ENCODE measurements around the gene KRT81. TPM values are rescaled to one million over a fixed set of nuclear protein-coding genes. Genes with fewer than 3 reads are reported as not detected.

KRT81 gene
- total and polyA plus RNA-seq, 8 donors: 0.22 to 0.76 (median 0.52) TPM; not detected in 4

DNA sequence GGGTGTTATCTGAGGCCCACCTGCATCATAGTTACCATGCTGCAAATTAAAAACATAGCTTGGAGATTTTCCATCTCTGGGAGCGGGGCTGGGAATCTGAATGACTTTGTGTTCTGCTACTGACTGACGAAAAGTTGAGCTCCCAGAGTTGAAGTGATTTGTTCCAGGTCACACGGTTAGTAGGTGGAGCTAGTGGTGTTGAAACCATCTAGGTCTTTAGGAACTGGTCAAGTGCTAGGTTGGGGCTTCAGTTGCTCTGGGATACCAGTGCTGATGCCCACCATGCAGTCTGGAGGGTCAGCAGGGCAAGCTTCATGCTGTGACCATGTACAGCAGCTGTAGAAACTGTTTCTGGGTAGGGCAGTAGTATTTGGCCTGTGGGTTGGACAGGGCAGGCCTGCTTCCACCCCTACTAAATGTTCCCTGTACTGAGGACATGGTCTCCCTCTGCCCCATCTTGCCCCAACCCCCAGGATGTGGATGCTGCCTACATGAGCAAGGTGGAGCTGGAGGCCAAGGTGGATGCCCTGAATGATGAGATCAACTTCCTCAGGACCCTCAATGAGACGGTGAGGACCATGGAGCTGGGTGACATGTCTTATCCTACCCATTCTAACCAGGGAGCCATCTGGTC is 53.0 kb downstream of the KRT81 start:
- H3K27me3 ChIP-seq: no peaks in the 10 kb centered on the region
- H3K4me3 ChIP-seq: no peak overlapping the region
- WGBS, 2 donors: 86 to 90% methylated on average over 4 of the region's 4 CpGs
- no peak for FAIRE-seq
- H3K4me1 ChIP-seq: peaks cover 15 to 32% (median 20%) of the 10 kb centered on the region in 3 donors
- no peak for ATAC-seq
- H3K27ac ChIP-seq: no peak overlapping the region
- intact Hi-C loops (cut with DNase I): no loop called here
- peak in 1 of 6 donors; percentile 16 for DNase-seq
- TF ChIP-seq, protein P1, sequence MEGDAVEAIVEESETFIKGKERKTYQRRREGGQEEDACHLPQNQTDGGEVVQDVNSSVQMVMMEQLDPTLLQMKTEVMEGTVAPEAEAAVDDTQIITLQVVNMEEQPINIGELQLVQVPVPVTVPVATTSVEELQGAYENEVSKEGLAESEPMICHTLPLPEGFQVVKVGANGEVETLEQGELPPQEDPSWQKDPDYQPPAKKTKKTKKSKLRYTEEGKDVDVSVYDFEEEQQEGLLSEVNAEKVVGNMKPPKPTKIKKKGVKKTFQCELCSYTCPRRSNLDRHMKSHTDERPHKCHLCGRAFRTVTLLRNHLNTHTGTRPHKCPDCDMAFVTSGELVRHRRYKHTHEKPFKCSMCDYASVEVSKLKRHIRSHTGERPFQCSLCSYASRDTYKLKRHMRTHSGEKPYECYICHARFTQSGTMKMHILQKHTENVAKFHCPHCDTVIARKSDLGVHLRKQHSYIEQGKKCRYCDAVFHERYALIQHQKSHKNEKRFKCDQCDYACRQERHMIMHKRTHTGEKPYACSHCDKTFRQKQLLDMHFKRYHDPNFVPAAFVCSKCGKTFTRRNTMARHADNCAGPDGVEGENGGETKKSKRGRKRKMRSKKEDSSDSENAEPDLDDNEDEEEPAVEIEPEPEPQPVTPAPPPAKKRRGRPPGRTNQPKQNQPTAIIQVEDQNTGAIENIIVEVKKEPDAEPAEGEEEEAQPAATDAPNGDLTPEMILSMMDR (IDR thresholded peaks at IDR 0.05): no peak
- H3K9me3 ChIP-seq: no peaks in the 10 kb centered on the region
- H3K36me3 ChIP-seq: no peaks in the 10 kb centered on the region

DNA sequence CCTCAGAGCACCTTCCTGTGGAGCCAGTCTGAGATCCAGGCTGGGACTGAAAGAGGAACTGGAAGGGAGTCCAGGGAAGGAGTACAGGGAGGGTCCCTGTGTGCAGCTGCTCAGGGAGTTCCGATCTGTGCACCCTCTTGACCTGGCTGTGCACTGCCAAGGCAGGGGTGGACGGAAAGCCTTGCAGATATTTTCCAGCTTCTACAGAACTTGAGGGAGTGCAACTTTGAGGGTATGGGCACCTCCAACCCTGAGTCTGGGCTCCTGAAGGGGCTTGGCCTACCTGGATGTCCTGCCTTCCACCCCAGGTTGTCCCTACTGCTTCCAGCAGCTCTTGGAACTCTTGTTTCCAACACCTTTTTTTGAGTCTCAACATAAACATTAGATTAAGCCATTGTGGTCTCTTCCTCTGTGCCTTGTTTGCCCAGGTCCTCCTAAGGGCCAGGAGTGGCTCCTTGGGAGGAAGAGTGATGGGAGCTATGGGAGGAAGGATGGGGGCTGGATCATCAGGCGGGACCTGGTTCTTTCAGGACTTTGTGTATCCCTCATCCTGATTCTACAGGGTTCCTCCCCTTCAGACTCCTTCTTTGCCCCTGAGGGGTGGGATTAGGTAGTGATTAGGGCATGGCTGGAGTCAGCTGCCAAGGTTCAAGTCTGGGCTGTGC is 54.8 kb downstream of the KRT81 start:
- Histone ChIP-seq H3K27ac (peak overlapping the region in 2 of 4 donors; percentile 69 to 78), H3K27me3 (no peaks in the 10 kb centered on the region), H3K4me1 (peaks cover 9 to 29% (median 24%) of the 10 kb centered on the region in 3 donors), H3K9me3 (no peaks in the 10 kb centered on the region), H3K4me3 (no peak overlapping the region), H3K36me3 (no peaks in the 10 kb centered on the region)
- intact Hi-C loops (cut with DNase I): no loop called here
- WGBS, 2 donors: 82 to 84% methylated on average over 3 of the region's 3 CpGs
- DNase-seq (peak in 2 of 6 donors; percentile 28 to 44), FAIRE-seq (no peak), ATAC-seq (peak in 2 of 4 donors; percentile 2 to 4)
- TF ChIP-seq, protein P1 (IDR thresholded peaks at IDR 0.05): no peak

Other genes with a start within 250 kb of the KRT81 start
- 10 to 100 TPM; 11.7 to 55.2 (median 22.0) TPM for gene NR4A1, start 240.1 kb downstream of the KRT81 start, total RNA-seq
- 10 to 100 TPM; 76.4 to 85.4 TPM for gene NR4A1, start 240.1 kb downstream of the KRT81 start, polyA plus RNA-seq
- 10 to 100 TPM; 13.6 to 20.4 (median 18.7) TPM for gene ATG101, start 221.6 kb downstream of the KRT81 start, total RNA-seq
- gene ATG101, start 221.6 kb downstream of the KRT81 start, polyA plus RNA-seq: 10 to 100 TPM; 23.0 to 31.7 TPM
- gene SMIM41, start 211.8 kb downstream of the KRT81 start, total RNA-seq: under 1 TPM in 2 of 6 donors, not detected in 4; 0.09 to 0.20 TPM
- gene SMIM41, start 211.8 kb downstream of the KRT81 start, polyA plus RNA-seq: under 1 TPM in 1 of 2 donors, not detected in 1; 0.19 TPM
- 10 to 100 TPM in 3 of 6 donors, 1 to 10 TPM in 3; 4.8 to 18.3 (median 9.0) TPM for gene KRT80, start 99.5 kb downstream of the KRT81 start, total RNA-seq
- gene KRT80, start 99.5 kb downstream of the KRT81 start, polyA plus RNA-seq: 1 to 10 TPM; 8.1 to 9.1 TPM
- 100 to 1,000 TPM in 3 of 6 donors, 10 to 100 TPM in 3; 57.5 to 336 (median 90.6) TPM for gene KRT7, start 58.3 kb downstream of the KRT81 start, total RNA-seq
- 100 to 1,000 TPM; 111 to 238 TPM for gene KRT7, start 58.3 kb downstream of the KRT81 start, polyA plus RNA-seq
- gene KRT86, start 16.9 kb downstream of the KRT81 start, total RNA-seq: 1 to 10 TPM in 4 of 6 donors, under 1 TPM in 2; 0.60 to 3.3 (median 1.6) TPM
- gene KRT86, start 16.9 kb downstream of the KRT81 start, polyA plus RNA-seq: 1 to 10 TPM; 1.5 to 3.2 TPM
- gene KRT83, start 29.9 kb upstream of the KRT81 start, total RNA-seq: not detected
- gene KRT83, start 29.9 kb upstream of the KRT81 start, polyA plus RNA-seq: not detected
- gene KRT85, start 75.9 kb upstream of the KRT81 start, total RNA-seq: not detected
- gene KRT85, start 75.9 kb upstream of the KRT81 start, polyA plus RNA-seq: not detected
- gene KRT84, start 94.1 kb upstream of the KRT81 start, total RNA-seq: not detected
- gene KRT84, start 94.1 kb upstream of the KRT81 start, polyA plus RNA-seq: not detected
- not detected for gene KRT82, start 114.8 kb upstream of the KRT81 start, total RNA-seq
- gene KRT82, start 114.8 kb upstream of the KRT81 start, polyA plus RNA-seq: not detected
- not detected for gene KRT75, start 142.8 kb upstream of the KRT81 start, total RNA-seq
- gene KRT75, start 142.8 kb upstream of the KRT81 start, polyA plus RNA-seq: not detected
- 1 to 10 TPM in 2 of 6 donors, under 1 TPM in 3, not detected in 1; 0.08 to 3.6 (median 0.20) TPM for gene KRT6B, start 160.6 kb upstream of the KRT81 start, total RNA-seq
- under 1 TPM in 1 of 2 donors, not detected in 1; 0.23 TPM for gene KRT6B, start 160.6 kb upstream of the KRT81 start, polyA plus RNA-seq
- not detected for gene KRT6C, start 182.3 kb upstream of the KRT81 start, total RNA-seq
- gene KRT6C, start 182.3 kb upstream of the KRT81 start, polyA plus RNA-seq: not detected
- gene KRT6A, start 201.7 kb upstream of the KRT81 start, total RNA-seq: 1 to 10 TPM in 1 of 6 donors, not detected in 5; 2.2 TPM
- gene KRT6A, start 201.7 kb upstream of the KRT81 start, polyA plus RNA-seq: under 1 TPM; 0.15 to 0.82 TPM
- gene KRT5, start 228.9 kb upstream of the KRT81 start, total RNA-seq: 1 to 10 TPM in 4 of 6 donors, under 1 TPM in 2; 0.51 to 5.8 (median 1.9) TPM
- 1 to 10 TPM; 1.5 to 1.6 TPM for gene KRT5, start 228.9 kb upstream of the KRT81 start, polyA plus RNA-seq